Hepatocyte (in vitro differentiated cells): Measurements from ENCODE around the gene SLC9A7.

Experiments used
- EZH2 ChIP-seq: fragments of 200-600 bp; sonication (generic); IDR thresholded peaks from 2 replicates; pipeline ENCODE4 v1.6.1; 2016; ENCODE audit warnings: antibody characterized with exemption, mild to moderate bottlenecking, borderline replicate concordance
- TF ChIP-seq, protein P1 (sequence below): fragments of 200-600 bp; sonication (generic); IDR thresholded peaks from 2 replicates; pipeline ENCODE4 v1.5.1; 2016; ENCODE audit warnings: antibody characterized with exemption, mild to moderate bottlenecking; ENCODE audit not compliant: poor library complexity

GRCh38 chrX:46712764-46713163 lies 46.2 kb downstream of the SLC9A7 start:
- TF ChIP-seq, protein P1, sequence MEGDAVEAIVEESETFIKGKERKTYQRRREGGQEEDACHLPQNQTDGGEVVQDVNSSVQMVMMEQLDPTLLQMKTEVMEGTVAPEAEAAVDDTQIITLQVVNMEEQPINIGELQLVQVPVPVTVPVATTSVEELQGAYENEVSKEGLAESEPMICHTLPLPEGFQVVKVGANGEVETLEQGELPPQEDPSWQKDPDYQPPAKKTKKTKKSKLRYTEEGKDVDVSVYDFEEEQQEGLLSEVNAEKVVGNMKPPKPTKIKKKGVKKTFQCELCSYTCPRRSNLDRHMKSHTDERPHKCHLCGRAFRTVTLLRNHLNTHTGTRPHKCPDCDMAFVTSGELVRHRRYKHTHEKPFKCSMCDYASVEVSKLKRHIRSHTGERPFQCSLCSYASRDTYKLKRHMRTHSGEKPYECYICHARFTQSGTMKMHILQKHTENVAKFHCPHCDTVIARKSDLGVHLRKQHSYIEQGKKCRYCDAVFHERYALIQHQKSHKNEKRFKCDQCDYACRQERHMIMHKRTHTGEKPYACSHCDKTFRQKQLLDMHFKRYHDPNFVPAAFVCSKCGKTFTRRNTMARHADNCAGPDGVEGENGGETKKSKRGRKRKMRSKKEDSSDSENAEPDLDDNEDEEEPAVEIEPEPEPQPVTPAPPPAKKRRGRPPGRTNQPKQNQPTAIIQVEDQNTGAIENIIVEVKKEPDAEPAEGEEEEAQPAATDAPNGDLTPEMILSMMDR = no peak
- no peak for TF ChIP-seq EZH2
